HG03439 (cell line): Measurements from ENCODE around the gene NTSR1.

Experiments
- ATAC-seq: cut with Tn5 transposase; IDR thresholded peaks from one replicate; pipeline ENCODE4 v1.9.1; 2021; ENCODE audit warnings: mild to moderate bottlenecking, moderate library complexity; ENCODE audit not compliant: unreplicated experiment

Gene NTSR1

GRCh38 chr20:62811720-62812119 is 103.1 kb downstream of the NTSR1 start:
- no peak for ATAC-seq
